NCI-H1694 (cell line): ENCODE measurements around the gene MESP2.
A peak's percentile ranks its signal among the peaks of the same experiment; 100 is the strongest.

Experiments
- DNase-seq: peaks from one replicate; lab custom pipeline; 2025; lab: John Stamatoyannopoulos, UW

The MESP2 gene

DNA sequence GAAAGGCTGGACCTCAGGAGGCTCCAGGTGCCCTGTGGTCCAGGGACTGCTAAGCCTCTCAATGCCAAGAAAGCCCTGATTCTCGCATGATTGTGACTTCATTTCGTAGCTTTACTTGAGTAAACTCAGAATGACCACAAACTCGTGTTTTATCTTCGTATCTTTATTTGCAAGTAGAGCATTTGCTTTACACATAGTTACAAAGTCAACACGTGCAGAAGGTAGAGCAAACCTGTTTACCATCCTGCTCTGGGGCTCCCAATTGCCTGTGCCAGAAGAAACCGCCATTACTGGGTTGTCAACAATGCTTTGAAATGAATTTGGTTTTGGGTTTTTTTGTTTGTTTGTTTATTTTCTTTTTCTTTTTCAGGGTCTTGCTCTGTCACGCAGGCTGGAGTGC, 19.2 kb upstream of the MESP2 start:
- DNase-seq = no peak

DNA sequence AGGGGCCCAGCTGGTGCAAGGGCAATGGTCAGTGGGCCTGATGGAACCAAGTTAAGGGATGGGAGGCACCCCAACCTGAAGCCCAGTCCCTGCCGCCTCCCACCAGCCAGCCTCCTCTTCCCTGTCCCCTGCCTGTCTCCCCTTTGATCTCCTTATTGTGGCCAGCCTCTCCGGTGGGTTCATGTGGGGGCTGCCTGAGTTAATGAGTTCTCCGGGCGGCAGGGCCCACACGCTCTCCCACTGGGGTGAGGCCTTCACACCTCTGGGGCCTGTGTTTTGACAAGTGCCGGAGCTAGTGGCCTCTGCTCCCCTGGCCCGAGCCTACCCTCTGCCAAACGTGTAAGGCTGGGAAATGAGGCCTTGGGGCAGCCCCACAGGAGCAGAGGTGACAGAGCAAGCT, 17.8 kb upstream of the MESP2 start:
- no peak for DNase-seq

DNA sequence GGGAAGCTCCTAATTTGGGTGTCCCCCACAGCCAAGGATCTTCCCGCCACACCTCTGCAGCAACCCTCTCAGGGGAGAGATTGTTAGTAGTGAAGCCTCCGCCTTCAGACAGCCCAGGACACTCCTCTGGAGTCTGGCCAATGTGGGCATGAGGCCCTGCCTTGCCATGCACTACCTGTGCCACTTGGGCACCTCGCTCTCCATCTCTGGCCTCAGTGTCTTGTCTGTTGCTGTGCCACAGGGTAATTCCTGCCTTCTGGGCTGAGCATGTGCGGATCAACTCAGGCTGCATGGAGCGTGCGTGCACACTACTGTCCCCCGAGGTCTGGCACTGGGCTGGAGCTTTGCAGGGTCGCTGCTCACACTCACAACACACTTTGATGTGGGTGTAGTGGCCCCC, 17.2 kb upstream of the MESP2 start:
- DNase-seq = no peak

GRCh38 chr15:89759835-89760234, 16.3 kb upstream of the MESP2 start:
- DNase-seq = no peak

DNA sequence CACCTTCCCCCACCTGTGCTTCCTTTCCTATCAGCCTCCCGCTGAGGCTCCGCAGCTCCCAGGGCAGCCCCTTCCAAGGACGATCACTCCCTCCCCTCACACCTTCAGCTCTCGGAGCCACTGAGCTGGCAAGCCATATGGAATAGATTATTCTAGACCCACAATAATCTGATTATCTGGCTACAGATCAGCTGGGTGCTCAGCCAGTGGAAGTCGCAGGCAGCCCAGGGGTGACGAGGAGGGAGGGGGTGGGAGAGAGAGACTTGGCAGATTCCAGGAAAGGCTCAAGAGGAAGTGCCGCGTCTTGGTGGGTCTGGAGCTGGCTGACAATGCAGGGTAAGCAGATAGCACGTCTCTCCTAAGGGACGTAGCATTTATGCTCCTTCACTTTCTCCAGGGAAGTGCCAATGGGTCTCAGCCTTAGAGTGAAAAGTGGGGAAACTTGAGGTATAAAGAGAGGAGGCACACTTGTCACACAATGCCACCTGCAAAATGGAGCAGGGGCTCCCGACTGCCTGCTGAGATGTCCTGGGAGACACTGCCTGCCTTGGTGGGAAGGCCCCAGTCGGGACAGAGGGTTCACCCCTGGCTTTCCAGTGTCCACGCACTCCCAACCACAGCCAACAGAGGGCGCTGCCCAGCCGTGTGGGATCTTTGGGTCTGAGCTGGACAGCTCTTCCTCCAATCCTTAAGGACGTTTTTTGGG, 15.7 kb upstream of the MESP2 start:
- DNase-seq = peak; percentile 53

GRCh38 chr15:89761009-89761831, 14.9 kb upstream of the MESP2 start:
- DNase-seq = no peak

- DNase-seq = no peak
Measured at GRCh38 chr15:89761929-89762328, 14.2 kb upstream of the MESP2 start.

- no peak for DNase-seq
Measured at GRCh38 chr15:89765694-89766093, 10.4 kb upstream of the MESP2 start.

DNA sequence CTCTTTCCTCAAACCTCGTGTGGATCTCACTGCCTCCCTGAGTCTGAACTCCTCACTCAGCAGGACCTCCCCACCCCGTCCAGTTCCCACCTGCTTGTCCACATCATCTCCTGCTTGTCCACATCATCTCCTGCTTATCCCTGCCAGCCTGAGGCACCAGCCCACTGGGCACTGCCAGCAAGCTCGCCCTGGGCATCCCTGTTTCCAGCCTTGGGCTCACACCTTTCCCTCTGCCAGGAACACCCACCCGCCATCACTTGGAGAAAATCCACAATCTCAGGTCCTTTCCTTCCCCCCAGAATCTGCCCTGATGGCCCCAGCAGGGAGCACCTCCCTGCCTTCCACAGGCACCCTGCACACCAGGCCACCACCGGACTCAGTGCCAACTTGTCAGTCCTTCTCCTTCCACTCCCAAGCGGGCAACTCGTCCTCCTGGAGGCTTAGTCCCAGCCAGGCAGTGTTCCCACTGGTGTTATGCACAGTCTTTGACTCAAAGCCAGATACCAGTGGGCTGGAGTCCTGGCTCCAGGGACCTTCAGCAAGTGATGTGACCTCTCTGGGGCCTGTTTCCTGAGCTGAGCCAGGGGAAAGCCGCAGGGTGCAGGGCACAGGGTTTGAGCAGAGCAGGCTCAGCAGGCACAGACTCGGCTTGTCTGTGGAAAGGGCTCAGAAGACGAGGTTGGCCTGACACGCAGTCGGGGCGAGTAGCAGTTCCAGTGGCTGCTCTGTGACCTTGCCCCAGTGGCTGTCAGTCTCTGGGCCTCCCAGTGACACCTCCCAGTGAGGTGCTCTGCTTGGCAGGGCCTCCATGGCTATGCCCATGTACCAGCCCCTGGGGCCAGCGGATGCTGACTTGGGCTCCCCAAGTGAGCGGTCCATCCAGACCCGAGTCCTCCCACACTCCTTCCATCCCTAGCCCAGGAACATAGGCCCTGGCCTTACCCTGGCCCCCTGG, 9.5 kb upstream of the MESP2 start:
- DNase-seq = no peak

DNA sequence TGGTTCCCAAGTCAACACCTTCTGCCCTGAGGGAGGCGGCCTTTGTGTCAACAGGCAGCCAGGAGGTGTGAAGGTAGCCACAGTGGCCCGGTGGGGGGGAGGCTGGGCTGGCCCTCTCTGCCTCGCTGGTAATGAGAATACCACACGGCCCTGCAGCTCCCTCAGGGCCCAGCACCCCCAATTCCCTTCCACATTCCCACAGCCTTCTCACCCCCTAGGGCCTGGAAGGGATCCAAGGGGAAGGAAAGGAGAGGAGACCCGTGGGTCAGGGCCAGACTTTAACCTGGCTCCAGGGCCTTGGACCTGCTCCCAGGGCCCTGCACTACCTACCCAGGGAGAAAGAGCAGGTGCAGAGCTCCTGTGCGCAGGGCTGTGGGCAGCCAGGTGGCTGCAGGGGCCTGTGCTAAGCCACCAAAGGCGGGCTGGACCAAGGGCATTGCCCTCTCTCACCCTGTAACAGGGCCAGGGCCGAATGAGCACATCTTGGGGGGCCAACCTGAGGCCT, 8.7 kb upstream of the MESP2 start:
- DNase-seq = no peak

DNA sequence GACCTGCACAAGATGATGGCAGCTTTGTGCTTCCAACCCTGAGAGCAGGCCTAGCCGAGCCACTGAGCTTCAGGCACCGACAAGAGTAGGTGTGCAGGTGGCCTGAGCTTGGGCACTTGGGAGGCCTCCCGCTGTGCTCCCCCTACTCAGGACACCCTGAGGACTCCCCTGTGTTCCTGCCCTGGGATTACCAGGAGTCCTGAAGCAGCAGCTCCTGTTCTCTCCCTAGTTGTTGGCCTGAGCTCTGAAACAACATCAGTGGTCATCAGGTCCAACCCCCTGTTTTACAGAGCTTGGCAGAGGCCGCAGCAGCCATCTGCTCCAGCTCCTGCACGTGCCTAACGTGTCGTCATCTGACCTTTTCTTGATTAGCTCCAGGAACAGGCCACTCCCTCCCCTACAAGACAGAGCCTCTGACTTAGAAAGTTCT, 8.0 kb upstream of the MESP2 start:
- no peak for DNase-seq

GRCh38 chr15:89769366-89769765, 6.8 kb upstream of the MESP2 start:
- no peak for DNase-seq

DNA sequence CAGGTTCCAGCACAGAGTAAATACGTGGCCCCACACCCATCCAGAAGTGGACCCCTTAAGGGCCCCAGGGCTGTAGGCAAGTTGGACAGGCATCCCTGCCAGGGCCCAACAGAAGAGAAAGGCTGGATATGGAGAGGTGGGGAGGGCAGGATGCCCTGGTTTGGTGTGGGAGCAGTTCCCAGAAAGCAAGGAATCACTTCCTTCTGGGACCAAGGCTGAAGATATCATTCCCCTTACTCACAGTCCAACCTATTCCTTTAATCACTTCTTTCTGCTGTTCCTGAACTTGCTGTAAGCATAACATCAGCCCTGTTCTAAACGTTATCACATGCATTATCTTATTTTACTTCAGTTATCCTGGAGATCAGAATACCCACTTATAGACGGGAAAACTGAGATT, 6.1 kb upstream of the MESP2 start:
- DNase-seq = no peak

GRCh38 chr15:89772932-89773583, 3.1 kb upstream of the MESP2 start:
- no peak for DNase-seq

DNA sequence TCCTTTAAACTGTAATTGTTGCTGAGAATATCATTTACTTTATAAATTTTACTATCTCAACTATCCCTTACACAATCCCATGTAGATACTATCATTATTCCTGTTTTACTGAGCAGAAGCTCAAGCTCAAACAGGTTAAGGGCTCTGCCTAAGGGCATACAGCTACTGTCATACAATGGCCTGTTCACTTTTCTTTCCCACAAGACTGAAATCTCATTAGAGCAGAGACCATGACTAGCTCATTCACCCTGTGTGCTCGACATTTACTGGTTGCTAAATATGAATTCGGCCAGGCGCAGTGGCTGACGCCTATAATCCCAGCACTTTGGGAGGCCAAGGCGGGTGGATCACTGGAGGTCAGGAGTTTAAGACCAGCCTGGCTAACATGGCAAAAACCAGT, 1.6 kb upstream of the MESP2 start:
- no peak for DNase-seq

DNA sequence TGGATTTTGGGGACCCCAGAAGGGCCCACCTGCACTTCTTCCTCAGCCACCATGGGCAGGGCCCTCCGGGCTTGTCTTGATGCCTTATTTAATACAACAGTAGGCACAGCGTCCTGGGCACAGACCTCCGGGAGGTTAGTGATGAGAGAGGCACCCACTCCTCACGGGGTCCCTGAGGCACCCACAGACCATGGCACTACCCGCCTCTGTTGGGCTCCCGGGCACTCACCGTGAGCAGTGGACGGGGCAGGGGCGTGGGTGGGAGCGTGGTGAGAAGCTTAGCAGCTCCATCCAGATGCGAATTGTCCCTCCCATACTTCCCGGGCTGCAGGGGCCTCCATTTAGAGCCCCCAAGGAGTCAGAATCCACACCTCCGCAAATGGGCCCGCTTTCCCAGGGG, 317 bp upstream of the MESP2 start:
- DNase-seq = no peak

DNA sequence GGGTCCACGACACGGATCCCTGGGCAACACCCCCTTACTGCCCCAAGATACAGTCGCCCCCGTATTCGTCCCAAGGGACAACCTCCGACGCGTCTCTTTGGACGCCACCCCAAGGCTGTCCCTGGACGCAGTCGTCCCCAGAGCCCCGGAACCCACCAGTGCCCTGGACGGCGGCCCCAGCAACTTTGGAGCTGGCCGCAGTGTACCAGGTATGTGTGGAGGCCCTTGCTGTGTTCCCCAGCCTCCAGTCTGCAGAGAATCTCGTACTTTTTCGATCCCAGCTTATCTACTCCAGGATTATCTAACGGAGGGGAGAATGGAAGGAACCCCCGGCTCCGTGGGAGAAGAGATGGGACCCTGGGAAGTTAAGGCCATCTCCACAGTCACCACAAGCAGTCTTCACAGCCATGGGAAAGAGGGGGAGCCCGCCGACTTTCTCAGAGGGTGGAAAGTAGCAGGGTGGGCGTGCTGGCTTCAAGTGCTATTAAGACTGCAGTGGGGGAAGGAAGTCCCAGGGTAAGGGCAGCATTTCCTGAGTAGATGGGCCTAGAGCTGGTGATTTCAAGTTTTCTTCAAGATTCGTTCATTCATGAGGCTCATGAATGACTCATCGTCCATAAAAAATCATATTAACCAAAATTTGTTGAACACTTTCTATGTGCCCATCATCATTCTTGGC, 1.1 kb downstream of the MESP2 start:
- DNase-seq = no peak

DNA sequence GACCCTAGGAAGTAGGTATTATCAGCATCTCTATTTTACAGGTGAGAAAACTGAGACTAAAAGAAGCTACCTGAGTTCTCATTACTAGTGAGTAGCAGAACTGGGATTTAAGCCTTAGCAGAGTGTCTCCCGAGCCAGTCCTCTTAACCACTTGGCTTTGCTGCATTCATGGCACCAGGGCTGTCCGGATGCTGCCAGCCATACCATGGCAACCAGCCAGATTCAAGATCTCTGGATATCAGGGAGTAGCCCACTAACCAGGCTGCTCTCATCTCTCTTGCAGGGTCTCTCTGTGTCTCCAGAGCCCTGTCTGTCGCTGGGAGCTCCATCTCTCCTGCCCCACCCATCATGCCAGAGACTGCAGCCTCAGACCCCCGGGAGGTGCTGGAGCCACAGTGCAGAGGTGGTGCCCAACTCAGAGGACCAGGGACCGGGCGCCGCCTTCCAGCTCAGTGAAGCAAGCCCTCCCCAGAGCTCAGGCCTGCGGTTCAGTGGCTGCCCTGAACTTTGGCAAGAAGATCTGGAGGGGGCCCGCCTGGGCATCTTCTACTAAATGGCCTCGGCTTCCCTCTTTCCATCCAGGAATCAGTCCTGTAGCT, 1.7 kb downstream of the MESP2 start:
- DNase-seq = no peak

GRCh38 chr15:89778861-89779260, 2.7 kb downstream of the MESP2 start:
- no peak for DNase-seq

DNA sequence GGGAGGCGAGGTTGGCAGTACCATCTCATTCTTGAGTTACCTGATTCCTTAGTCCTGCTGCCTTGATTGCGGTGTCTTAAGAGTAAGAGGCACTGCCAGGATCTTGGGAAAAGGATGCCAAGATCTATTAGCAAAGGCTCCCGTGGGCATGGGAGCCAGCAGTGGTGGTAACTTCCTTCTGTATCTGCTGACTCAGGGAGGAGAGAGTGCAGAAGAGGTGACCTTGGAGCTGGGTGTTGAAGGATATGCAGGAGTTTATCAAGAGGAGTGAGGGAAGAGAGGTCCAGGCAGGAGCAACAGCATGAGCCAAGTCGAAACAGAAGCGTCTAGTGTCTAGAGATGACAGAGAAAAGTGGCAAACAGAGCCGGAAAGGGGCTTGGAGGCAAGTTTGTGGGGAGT, 4.5 kb downstream of the MESP2 start:
- no peak for DNase-seq

- no peak for DNase-seq
Measured at GRCh38 chr15:89781055-89781454, 4.9 kb downstream of the MESP2 start.
